ENCODE measurements around the gene UMPS. TPM values are rescaled to one million over a fixed set of nuclear protein-coding genes. Genes with fewer than 3 reads are reported as not detected.

The UMPS gene
- 10 to 100 TPM; 33.4 to 38.0 TPM for total RNA-seq

DNA sequence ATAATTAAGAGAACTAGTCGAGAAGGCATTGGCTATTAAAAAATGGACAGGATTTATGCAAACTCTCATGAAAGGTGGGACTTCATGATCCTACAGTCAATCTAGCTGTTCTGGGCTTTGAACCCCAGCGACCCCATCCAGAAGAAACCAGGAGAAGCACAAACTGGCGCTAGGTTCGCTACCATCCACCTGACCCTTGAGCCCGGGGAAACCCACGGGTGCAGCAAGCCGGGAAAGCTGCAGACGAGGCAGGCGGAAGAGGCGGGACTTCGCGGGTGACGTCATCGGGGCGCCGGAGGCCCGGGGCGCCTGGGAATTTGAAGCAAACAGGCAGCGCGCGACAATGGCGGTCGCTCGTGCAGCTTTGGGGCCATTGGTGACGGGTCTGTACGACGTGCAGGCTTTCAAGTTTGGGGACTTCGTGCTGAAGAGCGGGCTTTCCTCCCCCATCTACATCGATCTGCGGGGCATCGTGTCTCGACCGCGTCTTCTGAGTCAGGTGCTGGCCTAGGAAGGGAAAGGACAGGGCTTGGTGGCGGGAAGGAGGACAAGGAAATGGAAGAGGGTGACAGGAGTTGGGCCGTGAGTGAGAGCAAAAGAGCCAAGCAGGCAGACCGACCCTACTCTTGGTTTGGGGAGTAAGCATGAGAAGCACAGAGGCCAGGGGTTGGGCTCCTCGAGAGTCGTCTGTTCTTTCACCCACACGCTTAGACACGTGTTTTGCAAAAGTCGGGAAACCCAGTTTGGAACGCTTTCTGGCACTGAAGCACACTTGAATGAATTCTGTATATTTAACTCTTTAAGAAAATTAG, at the start of gene UMPS:
Gene UMPS, plus strand, starts transcription at position 324 of the 812 bp plus-strand sequence. Its CDS starts 20 bp downstream, at position 344.
- ATAC-seq (ENCODE audit: low read depth) (peak; percentile 99), DNase-seq (peak; percentile 95)
- no peaks in the 10 kb centered on the region for H3K9me3 Mint-ChIP-seq
- POLR2A ChIA-PET = interaction anchor here (1.1 to 1.7 kb wide), 2 partner anchors 8 to 18 kb away, joined by 3 to 5 read pairs; no protein-coding TSS in a partner anchor
- peak within 1 kb of the TSS; percentile 100 for H3K27ac Mint-ChIP-seq
- peaks cover 23% of the 10 kb centered on the region for H3K4me1 Mint-ChIP-seq
- peak within 1 kb of the TSS; percentile 99 for H3K4me3 Mint-ChIP-seq
- H3K36me3 Mint-ChIP-seq = peaks cover 5% of the 10 kb centered on the region
- peaks cover 30% of the 10 kb centered on the region for H3K27me3 Mint-ChIP-seq

DNA sequence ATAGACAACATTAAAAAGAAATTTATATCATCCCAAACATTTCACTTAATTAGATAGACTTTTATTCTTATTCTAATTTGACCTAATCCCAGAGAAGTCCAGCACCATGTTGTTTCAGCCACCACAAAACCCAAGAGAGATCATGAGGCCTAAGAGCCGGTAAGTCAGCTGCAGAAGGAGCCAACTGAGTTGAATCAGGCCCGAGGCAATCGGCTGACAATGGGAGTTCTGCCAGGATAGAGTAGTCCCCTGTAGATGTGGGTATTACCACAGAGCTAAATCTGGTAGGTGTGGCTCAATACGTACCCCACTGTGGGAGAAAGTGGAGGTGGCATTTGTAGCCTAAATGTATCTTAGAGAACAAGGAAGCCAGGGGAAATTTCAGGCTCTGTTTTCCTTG, 49.7 kb upstream of the UMPS start:
- no peak for ATAC-seq (ENCODE audit: low read depth)
- peaks cover 14% of the 10 kb centered on the region for H3K27me3 Mint-ChIP-seq
- no peak overlapping the region for H3K4me3 Mint-ChIP-seq
- no peak overlapping the region for H3K27ac Mint-ChIP-seq
- H3K4me1 Mint-ChIP-seq = peaks cover 3% of the 10 kb centered on the region
- peaks cover 10% of the 10 kb centered on the region for H3K36me3 Mint-ChIP-seq
- no peak for DNase-seq
- no peaks in the 10 kb centered on the region for H3K9me3 Mint-ChIP-seq
- POLR2A ChIA-PET = no interaction called here

DNA sequence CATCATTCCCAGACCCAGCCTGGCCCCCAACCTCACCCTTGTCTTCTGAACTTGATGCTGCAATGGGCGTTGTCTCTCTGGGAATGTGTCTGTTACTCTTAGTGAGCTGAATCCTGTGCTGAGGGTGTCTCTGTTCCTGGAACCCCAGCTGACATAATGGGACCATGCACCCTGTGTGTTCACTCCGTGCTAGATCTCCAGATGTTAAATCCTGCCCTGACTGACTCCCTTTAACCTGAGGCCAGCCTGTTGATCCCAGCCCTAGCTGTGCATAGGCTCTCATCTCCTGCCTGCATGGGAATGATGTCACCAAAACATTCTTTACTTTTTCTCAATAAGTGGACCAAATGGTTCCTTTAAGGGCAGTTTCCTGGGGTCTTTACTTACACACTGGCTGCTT, 48.0 kb upstream of the UMPS start:
- ATAC-seq (ENCODE audit: low read depth) (no peak), DNase-seq (no peak)
- H3K27ac Mint-ChIP-seq = no peak overlapping the region
- POLR2A ChIA-PET = no interaction called here
- no peaks in the 10 kb centered on the region for H3K9me3 Mint-ChIP-seq
- peaks cover 10% of the 10 kb centered on the region for H3K36me3 Mint-ChIP-seq
- H3K4me1 Mint-ChIP-seq = peaks cover 11% of the 10 kb centered on the region
- peaks cover 14% of the 10 kb centered on the region for H3K27me3 Mint-ChIP-seq
- no peak overlapping the region for H3K4me3 Mint-ChIP-seq

DNA sequence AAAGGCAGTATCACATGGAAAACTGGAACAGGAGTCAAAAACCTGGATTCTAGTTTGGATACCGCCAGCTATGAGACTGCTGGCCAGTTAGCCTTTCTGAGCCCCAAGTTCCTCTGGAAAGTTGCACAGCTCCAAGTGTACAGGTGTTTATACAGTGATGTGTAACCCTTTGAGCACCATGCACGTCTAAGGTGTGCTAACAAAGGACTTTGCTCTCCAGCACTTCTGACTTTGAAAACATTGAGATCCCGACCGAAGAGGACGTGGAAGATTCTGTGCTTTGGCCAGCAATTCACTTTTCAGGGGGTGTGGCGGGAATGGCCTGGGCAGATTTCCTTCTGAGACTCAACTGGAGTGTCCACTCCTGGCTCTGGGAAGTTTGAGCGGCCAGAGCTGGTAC, 45.8 kb upstream of the UMPS start:
- POLR2A ChIA-PET = no interaction called here

DNA sequence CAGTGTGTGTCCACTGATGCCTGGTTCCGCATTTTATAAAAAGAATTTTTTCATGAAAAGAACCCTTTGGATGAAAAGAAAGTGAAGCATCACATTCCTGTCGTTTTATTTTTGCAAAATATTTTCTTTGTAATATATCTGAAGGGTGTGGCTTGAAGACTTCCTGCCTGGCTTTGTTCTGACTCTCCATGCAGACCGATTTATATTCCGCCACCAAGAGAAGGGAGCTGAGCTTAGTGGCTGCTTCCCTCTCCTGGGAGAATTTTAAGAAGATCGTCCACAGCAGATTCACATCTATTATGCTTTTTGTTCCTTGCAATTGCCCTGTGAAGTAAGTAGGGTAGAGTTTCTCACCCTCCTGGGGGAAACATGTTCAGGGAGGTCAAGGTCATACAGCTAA, 45.2 kb upstream of the UMPS start:
- no peak for ATAC-seq (ENCODE audit: low read depth)
- DNase-seq = no peak
- no peaks in the 10 kb centered on the region for H3K36me3 Mint-ChIP-seq
- peaks cover 22% of the 10 kb centered on the region for H3K27me3 Mint-ChIP-seq
- H3K9me3 Mint-ChIP-seq = no peaks in the 10 kb centered on the region
- no peak overlapping the region for H3K27ac Mint-ChIP-seq
- peaks cover 20% of the 10 kb centered on the region for H3K4me1 Mint-ChIP-seq
- no peak overlapping the region for H3K4me3 Mint-ChIP-seq
- POLR2A ChIA-PET = no interaction called here

More for the DNA sequence above, 45.8 kb upstream of the UMPS start:
- Mint-ChIP-seq H3K4me3 (no peak overlapping the region), H3K27me3 (peaks cover 22% of the 10 kb centered on the region), H3K36me3 (no peaks in the 10 kb centered on the region), H3K27ac (no peak overlapping the region), H3K9me3 (no peaks in the 10 kb centered on the region), H3K4me1 (peaks cover 20% of the 10 kb centered on the region)
- no peak for ATAC-seq (ENCODE audit: low read depth)
- no peak for DNase-seq

DNA sequence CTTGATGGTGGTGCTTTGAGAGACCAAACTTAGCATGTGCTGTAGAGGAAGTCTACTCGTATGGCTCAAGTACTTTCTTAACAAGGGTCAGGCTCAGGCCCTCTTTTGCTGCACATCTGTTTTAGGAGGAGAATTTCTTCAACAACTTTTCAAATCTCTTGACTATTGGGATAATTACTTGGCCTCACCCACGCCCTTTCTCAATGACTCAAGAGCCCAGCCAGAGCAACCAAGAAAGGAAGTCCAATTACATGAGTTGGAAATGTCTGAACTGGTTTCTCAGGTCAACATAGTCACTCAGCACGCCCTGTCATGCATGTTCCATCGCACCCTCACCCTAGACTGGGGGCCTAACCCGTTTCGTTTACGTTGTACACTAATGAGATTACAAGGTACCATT, 44.8 kb upstream of the UMPS start:
- Mint-ChIP-seq H3K27me3 (peaks cover 22% of the 10 kb centered on the region), H3K9me3 (no peaks in the 10 kb centered on the region), H3K4me1 (peaks cover 20% of the 10 kb centered on the region), H3K36me3 (no peaks in the 10 kb centered on the region), H3K4me3 (no peak overlapping the region), H3K27ac (no peak overlapping the region)
- ATAC-seq (ENCODE audit: low read depth) (no peak), DNase-seq (no peak)
- POLR2A ChIA-PET = no interaction called here

DNA sequence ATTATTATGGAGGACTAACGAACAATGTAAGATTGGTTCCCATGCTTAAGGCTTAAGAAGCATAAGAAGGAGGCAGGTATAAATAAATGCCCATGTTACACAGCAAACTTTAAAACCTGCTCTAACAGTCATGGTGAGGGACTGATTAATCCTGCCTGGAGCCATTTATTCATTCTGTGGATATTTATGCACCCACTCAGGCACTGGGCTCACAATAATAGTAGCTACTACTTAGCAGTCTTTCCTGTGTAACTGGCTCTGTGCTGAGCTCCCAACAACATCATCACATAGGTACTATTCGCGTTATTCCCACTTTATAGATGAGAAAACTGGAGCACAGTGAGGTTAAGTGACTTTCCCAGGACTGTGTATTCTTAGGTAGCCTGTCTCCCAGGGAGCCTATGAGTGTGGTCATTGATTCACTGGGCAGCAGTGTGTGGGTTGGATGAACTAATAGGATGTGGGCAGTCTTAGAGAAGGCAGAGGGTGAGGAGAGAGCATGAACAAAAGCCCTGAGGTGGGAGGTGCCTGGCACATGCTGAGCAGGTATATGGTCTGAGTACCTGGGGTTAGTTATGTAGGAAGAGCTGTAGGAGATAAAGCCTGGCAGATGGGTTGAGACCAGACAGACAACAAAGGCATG, 44.1 kb upstream of the UMPS start:
- Mint-ChIP-seq H3K36me3 (no peaks in the 10 kb centered on the region), H3K9me3 (no peaks in the 10 kb centered on the region), H3K27me3 (peaks cover 20% of the 10 kb centered on the region), H3K4me3 (no peak overlapping the region), H3K27ac (no peak overlapping the region), H3K4me1 (peaks cover 20% of the 10 kb centered on the region)
- ATAC-seq (ENCODE audit: low read depth) (no peak), DNase-seq (no peak)
- POLR2A ChIA-PET = interaction anchor here (0.7 kb wide), 1 partner anchor 103 kb away, joined by 4 read pairs; no protein-coding TSS in a partner anchor

DNA sequence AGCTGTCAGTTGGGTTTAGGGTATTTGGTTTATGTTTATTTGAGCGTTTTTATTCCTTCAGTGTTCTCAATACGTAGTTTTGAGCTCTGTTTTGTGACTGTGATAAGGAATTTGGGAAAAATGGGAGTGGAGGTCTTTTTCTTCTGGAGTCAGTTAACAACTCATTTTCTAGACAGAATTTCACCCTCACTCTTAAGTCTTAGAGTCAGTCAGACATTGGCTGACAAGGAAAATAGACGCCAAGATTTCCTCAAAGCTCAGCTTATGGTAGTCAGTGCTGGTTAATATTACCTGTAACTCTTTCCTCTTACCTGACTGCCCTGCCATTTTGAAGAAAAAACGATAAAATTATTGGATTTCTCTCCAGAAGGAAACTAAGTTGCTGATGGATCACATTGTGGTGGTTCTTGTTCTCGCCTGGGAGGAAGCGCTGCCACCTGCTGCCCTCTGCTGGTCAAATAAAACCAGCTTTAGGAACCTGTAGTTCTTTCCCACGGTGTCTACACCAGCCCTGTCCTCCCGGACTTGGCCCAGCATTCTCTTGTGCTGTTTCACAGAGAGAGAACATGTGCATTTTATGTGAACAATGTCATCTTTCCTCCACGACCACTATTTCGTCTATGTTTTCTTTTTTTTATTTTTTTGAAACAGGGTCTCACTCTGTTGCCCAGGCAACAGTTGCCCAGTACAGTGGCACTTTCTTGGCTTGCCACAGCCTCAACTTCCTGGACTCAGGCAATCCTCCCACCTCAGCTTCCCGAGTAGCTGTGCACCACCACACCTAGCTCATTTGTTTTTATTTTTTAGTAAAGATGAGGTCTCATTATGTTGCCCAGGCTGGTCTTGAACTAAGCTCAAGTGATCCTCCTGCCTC, 41.4 kb upstream of the UMPS start:
- H3K9me3 Mint-ChIP-seq = no peaks in the 10 kb centered on the region
- DNase-seq = peak; percentile 71
- peak overlapping the region; percentile 30 for H3K27ac Mint-ChIP-seq
- POLR2A ChIA-PET = interaction anchor here (0.7 to 1.8 kb wide), 5 partner anchors 9 to 130 kb away, joined by 3 to 5 read pairs (median 3); no protein-coding TSS in a partner anchor
- ATAC-seq (ENCODE audit: low read depth) = peak; percentile 84
- H3K36me3 Mint-ChIP-seq = no peaks in the 10 kb centered on the region
- H3K4me3 Mint-ChIP-seq = no peak overlapping the region
- peaks cover 17% of the 10 kb centered on the region for H3K4me1 Mint-ChIP-seq
- H3K27me3 Mint-ChIP-seq = peaks cover 23% of the 10 kb centered on the region

DNA sequence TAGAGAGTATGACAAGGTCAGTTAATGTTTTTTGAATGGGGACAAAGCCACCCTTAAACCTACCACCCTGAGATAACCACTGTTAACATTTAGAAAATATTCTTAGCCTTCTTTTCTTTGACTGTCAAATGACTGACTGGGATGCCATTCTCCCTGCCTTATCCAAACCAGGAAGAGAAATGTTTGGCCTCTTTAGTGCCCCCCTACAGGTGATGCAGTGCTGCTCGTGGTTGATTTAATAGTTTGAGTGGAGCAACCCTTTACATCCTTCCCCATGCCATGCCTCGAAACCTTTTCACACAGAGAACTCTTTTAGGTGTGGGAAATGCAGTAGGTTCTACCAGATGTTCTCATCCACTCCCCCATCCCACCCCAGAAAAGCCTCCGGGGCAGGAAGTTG, 38.7 kb upstream of the UMPS start:
- DNase-seq = no peak
- no peaks in the 10 kb centered on the region for H3K9me3 Mint-ChIP-seq
- no peak for ATAC-seq (ENCODE audit: low read depth)
- H3K4me3 Mint-ChIP-seq = no peak overlapping the region
- H3K27ac Mint-ChIP-seq = no peak overlapping the region
- H3K27me3 Mint-ChIP-seq = peaks cover 22% of the 10 kb centered on the region
- POLR2A ChIA-PET = no interaction called here
- H3K4me1 Mint-ChIP-seq = peaks cover 9% of the 10 kb centered on the region
- H3K36me3 Mint-ChIP-seq = no peaks in the 10 kb centered on the region

DNA sequence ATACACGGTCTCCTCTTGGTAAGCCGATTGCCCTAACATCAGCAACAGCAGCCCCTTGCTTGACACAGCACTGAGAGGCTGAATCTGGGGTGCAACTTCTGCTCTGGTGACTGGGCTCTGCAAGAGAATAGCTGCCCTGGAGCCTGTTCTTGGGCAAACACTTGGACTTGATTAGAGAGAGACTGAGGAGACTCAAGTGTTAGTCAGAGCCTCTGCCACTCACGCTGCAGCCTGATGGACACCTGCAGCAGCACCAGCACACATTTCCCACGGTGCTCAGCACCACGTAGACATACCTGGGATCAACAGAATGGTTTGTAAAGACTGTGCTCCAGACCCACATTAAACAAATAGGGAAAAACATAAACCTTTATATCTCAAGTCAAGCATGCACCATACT, 35.8 kb upstream of the UMPS start:
- H3K9me3 Mint-ChIP-seq = no peaks in the 10 kb centered on the region
- DNase-seq (no peak), ATAC-seq (ENCODE audit: low read depth) (no peak)
- POLR2A ChIA-PET = no interaction called here
- H3K27me3 Mint-ChIP-seq = peaks cover 19% of the 10 kb centered on the region
- no peaks in the 10 kb centered on the region for H3K36me3 Mint-ChIP-seq
- no peak overlapping the region for H3K4me3 Mint-ChIP-seq
- no peaks in the 10 kb centered on the region for H3K4me1 Mint-ChIP-seq
- no peak overlapping the region for H3K27ac Mint-ChIP-seq

DNA sequence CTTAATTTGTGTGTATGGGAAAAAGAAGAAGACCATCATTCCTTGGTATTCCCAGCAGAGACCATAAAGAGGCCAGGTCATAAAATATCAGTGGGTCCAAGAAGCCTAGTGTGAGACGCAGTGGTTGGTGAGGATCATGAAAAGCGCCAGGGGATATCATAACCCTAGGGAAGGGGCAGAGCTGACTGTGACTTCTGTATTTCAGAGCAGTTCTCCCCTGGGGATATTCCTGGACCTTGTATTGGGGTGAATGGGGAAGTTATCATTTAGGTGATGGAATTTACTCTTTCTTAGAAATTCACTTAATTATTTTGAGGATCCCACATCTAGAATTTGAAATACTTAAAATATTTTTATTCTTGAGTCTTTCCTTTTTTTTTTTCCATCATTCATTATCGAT, 34.9 kb upstream of the UMPS start:
- Mint-ChIP-seq H3K27ac (no peak overlapping the region), H3K27me3 (peaks cover 19% of the 10 kb centered on the region), H3K4me3 (no peak overlapping the region), H3K9me3 (no peaks in the 10 kb centered on the region), H3K36me3 (no peaks in the 10 kb centered on the region), H3K4me1 (no peaks in the 10 kb centered on the region)
- no peak for DNase-seq
- POLR2A ChIA-PET = no interaction called here
- ATAC-seq (ENCODE audit: low read depth) = no peak

DNA sequence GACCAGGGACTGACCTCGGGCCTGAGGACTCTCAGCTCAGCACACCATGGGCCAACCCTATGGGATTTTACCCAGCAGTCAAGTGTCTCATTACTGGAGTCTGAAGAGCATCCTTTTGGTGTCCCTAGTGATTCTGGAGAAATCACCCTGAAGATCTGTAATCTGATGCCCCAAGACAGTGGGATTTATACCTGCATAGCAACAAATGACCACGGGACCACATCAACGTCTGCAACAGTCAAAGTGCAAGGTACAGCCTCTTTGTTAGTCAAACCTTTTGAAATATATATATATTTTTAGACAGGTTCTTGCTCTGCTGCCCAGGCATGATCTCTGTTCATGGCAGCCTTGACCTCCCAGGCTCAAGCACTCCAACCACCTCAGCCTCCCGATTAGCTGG, 34.2 kb upstream of the UMPS start:
- H3K27me3 Mint-ChIP-seq = peaks cover 23% of the 10 kb centered on the region
- H3K27ac Mint-ChIP-seq = no peak overlapping the region
- no peaks in the 10 kb centered on the region for H3K36me3 Mint-ChIP-seq
- DNase-seq (no peak), ATAC-seq (ENCODE audit: low read depth) (no peak)
- H3K4me3 Mint-ChIP-seq = no peak overlapping the region
- H3K9me3 Mint-ChIP-seq = no peaks in the 10 kb centered on the region
- POLR2A ChIA-PET = no interaction called here
- no peaks in the 10 kb centered on the region for H3K4me1 Mint-ChIP-seq

DNA sequence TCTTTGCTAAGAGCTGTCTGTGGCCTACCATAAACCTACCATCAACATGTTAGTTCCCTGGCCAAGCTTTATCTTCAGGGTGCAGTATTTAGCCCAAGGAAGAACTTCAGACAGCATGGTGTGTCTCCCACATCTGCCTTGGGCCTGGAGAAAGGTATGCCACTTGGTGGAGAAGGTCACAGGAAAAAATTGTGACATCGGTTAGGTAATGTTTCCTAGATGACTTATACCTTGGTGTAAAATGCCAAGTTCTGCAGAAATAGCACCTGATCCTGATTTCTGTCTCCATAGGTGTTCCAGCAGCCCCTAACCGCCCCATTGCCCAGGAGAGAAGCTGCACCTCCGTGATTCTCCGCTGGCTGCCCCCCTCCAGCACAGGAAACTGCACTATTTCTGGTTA, 33.0 kb upstream of the UMPS start:
- peaks cover 30% of the 10 kb centered on the region for H3K27me3 Mint-ChIP-seq
- no peaks in the 10 kb centered on the region for H3K9me3 Mint-ChIP-seq
- no peaks in the 10 kb centered on the region for H3K4me1 Mint-ChIP-seq
- POLR2A ChIA-PET = no interaction called here
- H3K27ac Mint-ChIP-seq = no peak overlapping the region
- no peak for DNase-seq
- H3K36me3 Mint-ChIP-seq = no peaks in the 10 kb centered on the region
- ATAC-seq (ENCODE audit: low read depth) = no peak
- H3K4me3 Mint-ChIP-seq = no peak overlapping the region

All from activated naive CD8-positive, alpha-beta T cell treated with anti-CD3 and anti-CD28 coated beads, Interleukin-2, amount 10 ng/mL, durations not matched to agents 7 days and 5 days (primary cell).